Testis (tissue), 3 donors: Measurements from ENCODE around the gene ATG10. TPM values are rescaled to one million over a fixed set of nuclear protein-coding genes. Genes with fewer than 3 reads are reported as not detected.

Experiments
- DNase-seq: peaks from one replicate; pipeline ENCODE4 v3.0.0-alpha.2; 2019
- H3K27ac ChIP-seq, 2 donors: fragments of 200-600 bp; sonication (generic); one replicate each; pipeline ENCODE4 v1.5.1; 2019
- H3K27me3 ChIP-seq: fragments of 200-600 bp; sonication (generic); one replicate; pipeline ENCODE4 v1.5.1; 2019
- H3K36me3 ChIP-seq: fragments of 200-600 bp; sonication (generic); one replicate; pipeline ENCODE4 v1.5.1; 2017; ENCODE audit warnings: low read depth; ENCODE audit errors: missing control alignments
- H3K4me1 ChIP-seq: fragments of 200-600 bp; sonication (generic); one replicate; pipeline ENCODE4 v1.5.1; 2019
- H3K4me3 ChIP-seq, 2 donors: fragments of 200-600 bp; sonication (generic); one replicate each; pipeline ENCODE4 v1.5.1; 2017 to 2019
- H3K9me3 ChIP-seq: fragments of 200-600 bp; sonication (generic); one replicate; pipeline ENCODE4 v1.5.1; 2017
- POLR2A ChIP-seq: fragments of 450-650 bp; IDR thresholded peaks from one replicate; pipeline ENCODE4 v1.6.1; 2017; ENCODE audit warnings: antibody characterized with exemption, mild to moderate bottlenecking, moderate library complexity
- WGBS, 2 donors: methylation state at CpG; one replicate each; pipeline ENCODE4 v1.1.5; 2018; 5-methylcytosine and 5-hydroxymethylcytosine counted together
- intact Hi-C: fragments of 100-400 bp; cut with DNase I; formaldehyde crosslinking; loops from one replicate; pipeline ENCODE4 v1.15.1; 2023; ENCODE audit warnings: low total_unique reads
- polyA plus RNA-seq: library from polyadenylated mRNA; stranded (reverse); fragments of 350-450 nt; fragmentation: Illumina TruSeq; extraction: RNeasy Lipid Tissue Mini Kit (QIAGEN cat#74804); gene quantifications from one replicate; pipeline ENCODE4 v1.2.3, GENCODE V29; 2014; ENCODE audit warnings: low read depth, low replicate concordance; ENCODE audit not compliant: insufficient read depth
- total RNA-seq, 2 donors: library from RNA; depleted of rRNA; stranded (reverse); fragments of >200 nt; gene quantifications; one replicate each; pipeline ENCODE4 v1.2.3, GENCODE V29; 2016
- TF ChIP-seq, protein P1 (sequence below), 3 experiments: fragments of 450-650 bp in 2 of 3; fragments of 200-600 bp in 1 of 3; sonication (generic) in 1 of 3; IDR thresholded peaks; one replicate each; pipeline ENCODE4 v1.5.1; 2016 to 2019; ENCODE audit warnings: antibody characterized with exemption in 3 of 3, mild to moderate bottlenecking in 2 of 3, moderate library complexity in 1 of 3

The ATG10 gene
- total and polyA plus RNA-seq, 3 donors from 2014 or later = 10.0 to 15.1 (median 14.4) TPM

DNA sequence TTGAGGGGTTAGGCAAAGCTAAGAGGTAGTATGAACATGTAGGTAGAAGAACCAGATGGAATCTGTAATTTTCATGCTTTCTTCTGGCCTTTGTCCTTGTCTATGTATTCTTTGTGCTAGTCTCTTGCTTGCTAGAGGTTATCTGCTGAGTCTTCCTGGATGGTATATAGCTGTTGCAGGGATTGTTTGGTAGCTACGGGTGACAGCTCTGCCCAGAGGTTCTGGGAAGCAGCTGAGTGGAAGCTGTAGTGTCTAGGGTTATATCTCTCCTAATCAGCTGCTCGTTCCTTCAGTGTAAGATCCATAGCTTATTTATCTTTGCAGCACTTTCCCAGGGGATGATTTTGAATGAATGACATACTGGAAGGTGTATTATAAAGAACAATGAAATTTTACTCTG is 100.3 kb downstream of the ATG10 start:
- Histone ChIP-seq H3K9me3 (no peaks in the 10 kb centered on the region), H3K4me3 (no peak overlapping the region), H3K36me3 (no peaks in the 10 kb centered on the region), H3K27ac (no peak overlapping the region), H3K27me3 (no peaks in the 10 kb centered on the region), H3K4me1 (no peaks in the 10 kb centered on the region)
- DNase-seq = no peak
- intact Hi-C loops = no loop called here
- TF ChIP-seq, protein P1, sequence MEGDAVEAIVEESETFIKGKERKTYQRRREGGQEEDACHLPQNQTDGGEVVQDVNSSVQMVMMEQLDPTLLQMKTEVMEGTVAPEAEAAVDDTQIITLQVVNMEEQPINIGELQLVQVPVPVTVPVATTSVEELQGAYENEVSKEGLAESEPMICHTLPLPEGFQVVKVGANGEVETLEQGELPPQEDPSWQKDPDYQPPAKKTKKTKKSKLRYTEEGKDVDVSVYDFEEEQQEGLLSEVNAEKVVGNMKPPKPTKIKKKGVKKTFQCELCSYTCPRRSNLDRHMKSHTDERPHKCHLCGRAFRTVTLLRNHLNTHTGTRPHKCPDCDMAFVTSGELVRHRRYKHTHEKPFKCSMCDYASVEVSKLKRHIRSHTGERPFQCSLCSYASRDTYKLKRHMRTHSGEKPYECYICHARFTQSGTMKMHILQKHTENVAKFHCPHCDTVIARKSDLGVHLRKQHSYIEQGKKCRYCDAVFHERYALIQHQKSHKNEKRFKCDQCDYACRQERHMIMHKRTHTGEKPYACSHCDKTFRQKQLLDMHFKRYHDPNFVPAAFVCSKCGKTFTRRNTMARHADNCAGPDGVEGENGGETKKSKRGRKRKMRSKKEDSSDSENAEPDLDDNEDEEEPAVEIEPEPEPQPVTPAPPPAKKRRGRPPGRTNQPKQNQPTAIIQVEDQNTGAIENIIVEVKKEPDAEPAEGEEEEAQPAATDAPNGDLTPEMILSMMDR (IDR thresholded peaks at IDR 0.05) = no peak
- no peak for TF ChIP-seq POLR2A
- WGBS, 2 donors = 61 to 76% methylated on average over 2 of the region's 2 CpGs

- TF ChIP-seq, protein P1 (IDR thresholded peaks at IDR 0.05) = no peak
- no peak for TF ChIP-seq POLR2A
- Histone ChIP-seq H3K27me3 (no peaks in the 10 kb centered on the region), H3K4me3 (no peak overlapping the region), H3K27ac (no peak overlapping the region), H3K4me1 (no peaks in the 10 kb centered on the region), H3K9me3 (no peaks in the 10 kb centered on the region), H3K36me3 (no peaks in the 10 kb centered on the region)
- WGBS, 2 donors = 97 to 100% methylated on average over 1 of the region's 1 CpG
- intact Hi-C loops = no loop called here
- DNase-seq = no peak
Measured at GRCh38 chr5:82073179-82073578, 101.4 kb downstream of the ATG10 start.

- Histone ChIP-seq H3K4me1 (no peaks in the 10 kb centered on the region), H3K27me3 (no peaks in the 10 kb centered on the region), H3K36me3 (no peaks in the 10 kb centered on the region), H3K4me3 (no peak overlapping the region), H3K9me3 (no peaks in the 10 kb centered on the region), H3K27ac (no peak overlapping the region)
- intact Hi-C loops = no loop called here
- DNase-seq = no peak
- no peak for TF ChIP-seq POLR2A
- TF ChIP-seq, protein P1 (IDR thresholded peaks at IDR 0.05) = no peak
- WGBS, 2 donors = 21 to 37% methylated on average over 2 of the region's 2 CpGs
Measured at GRCh38 chr5:82074950-82075349, 103.1 kb downstream of the ATG10 start.

DNA sequence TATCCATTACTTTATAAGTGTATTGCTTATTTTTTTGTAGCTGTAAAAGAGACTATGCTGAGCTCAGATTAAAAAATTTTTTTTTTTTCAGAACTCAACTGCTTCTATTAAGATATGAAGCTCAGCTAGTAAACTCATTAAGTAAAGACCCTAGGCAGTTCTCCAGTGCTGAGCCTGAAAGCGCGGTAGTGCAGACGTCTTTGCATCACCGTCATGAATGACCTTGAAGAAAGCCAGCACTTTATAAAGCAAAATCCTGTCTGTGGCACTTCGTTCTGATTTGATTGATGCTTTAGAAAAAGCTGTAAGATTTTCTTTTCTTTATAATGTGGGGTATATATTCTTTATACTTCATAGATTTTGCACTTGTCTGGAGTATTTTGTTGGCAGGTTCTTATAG is 105.7 kb downstream of the ATG10 start:
- no peaks in the 10 kb centered on the region for H3K27me3 ChIP-seq
- intact Hi-C loops = no loop called here
- no peaks in the 10 kb centered on the region for H3K4me1 ChIP-seq
- no peak overlapping the region for H3K4me3 ChIP-seq
- no peak for DNase-seq
- TF ChIP-seq, protein P1 (IDR thresholded peaks at IDR 0.05) = no peak
- no peak for TF ChIP-seq POLR2A
- no peak overlapping the region for H3K27ac ChIP-seq
- WGBS, 2 donors = 40 to 50% methylated on average over 5 of the region's 5 CpGs
- H3K36me3 ChIP-seq = no peaks in the 10 kb centered on the region
- H3K9me3 ChIP-seq = no peaks in the 10 kb centered on the region

- H3K9me3 ChIP-seq = no peaks in the 10 kb centered on the region
- 69 to 81% methylated on average over 1 of the region's 1 CpG for WGBS, 2 donors
- H3K36me3 ChIP-seq = no peaks in the 10 kb centered on the region
- TF ChIP-seq, protein P1 (IDR thresholded peaks at IDR 0.05) = no peak
- TF ChIP-seq POLR2A = no peak
- no peak overlapping the region for H3K4me3 ChIP-seq
- H3K4me1 ChIP-seq = no peaks in the 10 kb centered on the region
- H3K27ac ChIP-seq = no peak overlapping the region
- no peaks in the 10 kb centered on the region for H3K27me3 ChIP-seq
- intact Hi-C loops = no loop called here
- no peak for DNase-seq
Measured at GRCh38 chr5:82091617-82092016, 119.8 kb downstream of the ATG10 start.
